K562 (cell line): ENCODE measurements around the gene STK4. TPM values are rescaled to one million over a fixed set of nuclear protein-coding genes. Genes with fewer than 3 reads are reported as not detected.

Experiments
- ATAC-seq: fragments of 200-7000 bp; cut with Tn5 transposase; 3 replicates; pipeline ENCODE4 v1.9.1; 2020; ENCODE audit warnings: moderate library complexity
- BruUV-seq: library from RNA; stranded (reverse); fragments of 400-500 nt; replicated peaks from 2 replicates; lab custom pipeline; 2021; lab: Mats Ljungman, UMichigan
- CTCF ChIA-PET: fragments of 300-600 bp; formaldehyde crosslinking; extraction: SDS; loops from one replicate; lab custom pipeline; 2021; ENCODE audit warnings: low intra/inter-chr PET ratio; lab: Yijun Ruan, JAX
- POLR2A ChIA-PET: fragments of 300-600, 350-650 bp; sonication (Branson Sonifier 250); formaldehyde crosslinking; extraction: SDS; loops from one replicate; lab custom pipeline; 2021; ENCODE audit warnings: antibody characterized with exemption, inconsistent platforms; lab: Yijun Ruan, JAX
- DNase-seq, 4 experiments: peaks; one replicate each; pipeline versions ENCODE4 v3.0.0 to v3.0.0-alpha.2; 2011 to 2018; ENCODE audit warnings: low spot score in 3 of 4, mixed read lengths in 3 of 4; ENCODE audit errors: extremely low read depth in 1 of 4
- FAIRE-seq: peaks from 2 replicates; lab custom pipeline; 2011; peaks lifted over from hg19 to GRCh38; lab: Jason Lieb, UNC
- H2AFZ ChIP-seq: 2 replicates; pipeline ENCODE4 v1.6.0; 2011; ENCODE audit warnings: low read depth, low read length, control low read depth, inconsistent platforms
- H3K27ac ChIP-seq: fragments of 200-600 bp; 3 replicates; pipeline ENCODE4 v1.8.0; 2011; ENCODE audit warnings: low read depth, mild to moderate bottlenecking, control low read depth, inconsistent platforms, low read length, moderate library complexity, mixed read lengths; ENCODE audit errors: extremely low read depth
- H3K27me3 ChIP-seq, 2 experiments: fragments of 300-600 bp in 1 of 2; 2 replicates in 1 of 2; 3 replicates in 1 of 2; pipeline versions ENCODE4 v1.6.0 to v1.8.0; 2011; ENCODE audit warnings: inconsistent platforms in 2 of 2, low read length in 2 of 2, mild to moderate bottlenecking in 1 of 2, mixed read lengths in 1 of 2, moderate library complexity in 1 of 2; ENCODE audit not compliant: control insufficient read depth in 2 of 2, insufficient read depth in 2 of 2
- H3K36me3 ChIP-seq: fragments of 300-600 bp; 3 replicates; pipeline ENCODE4 v1.8.0; 2011; ENCODE audit warnings: mild to moderate bottlenecking, low read length, inconsistent platforms; ENCODE audit not compliant: control insufficient read depth, insufficient read depth
- H3K4me1 ChIP-seq, 2 experiments: fragments of 200-600 bp in 1 of 2; replicated peaks in 1 of 2; 2 replicates in 1 of 2; 3 replicates in 1 of 2; pipeline versions ENCODE4 v1.5.1 to v1.8.0; 2011; ENCODE audit warnings: inconsistent platforms in 2 of 2, low read length in 2 of 2, mild to moderate bottlenecking in 1 of 2, mixed read lengths in 1 of 2, moderate library complexity in 1 of 2; ENCODE audit not compliant: control insufficient read depth in 2 of 2, insufficient read depth in 2 of 2
- H3K4me2 ChIP-seq: 2 replicates; pipeline ENCODE4 v1.6.1; 2011; ENCODE audit warnings: low read length, control low read depth, inconsistent platforms, mixed read lengths; ENCODE audit not compliant: insufficient read depth
- H3K4me3 ChIP-seq: fragments of 200-600 bp; sonication (generic), shearing (Covaris generic); 2 replicates; pipeline ENCODE4 v1.5.1; 2016; ENCODE audit warnings: control low read depth, inconsistent platforms
- H3K79me2 ChIP-seq: fragments of 200-600 bp; 3 replicates; pipeline ENCODE4 v1.8.0; 2011; ENCODE audit warnings: low read length, inconsistent platforms; ENCODE audit not compliant: control insufficient read depth, insufficient read depth
- H3K9ac ChIP-seq, 2 experiments: 2 replicates each; pipeline versions ENCODE4 v1.6.0 to v1.6.1; 2011; ENCODE audit warnings: low read depth in 2 of 2, low read length in 2 of 2, control low read depth in 1 of 2, inconsistent platforms in 1 of 2, mild to moderate bottlenecking in 1 of 2, mixed read lengths in 1 of 2; ENCODE audit not compliant: insufficient read depth in 1 of 2
- H3K9me1 ChIP-seq: one replicate; pipeline ENCODE4 v1.6.0; 2011; ENCODE audit warnings: inconsistent platforms, mild to moderate bottlenecking, low read length, moderate library complexity; ENCODE audit not compliant: control insufficient read depth, insufficient read depth
- H3K9me3 ChIP-seq: replicated peaks from 2 replicates; pipeline ENCODE4 v1.5.1; 2011; ENCODE audit warnings: low read depth, low read length, inconsistent platforms; ENCODE audit not compliant: control insufficient read depth, insufficient read depth
- H4K20me1 ChIP-seq: replicated peaks from 2 replicates; pipeline ENCODE4 v1.6.1; 2011; ENCODE audit warnings: low read length, inconsistent platforms, mixed read lengths; ENCODE audit not compliant: control insufficient read depth, insufficient read depth
- BRF1 ChIP-seq: IDR thresholded peaks from 3 replicates; pipeline ENCODE4 v1.6.1; 2011; ENCODE audit warnings: borderline replicate concordance, mild to moderate bottlenecking; ENCODE audit not compliant: insufficient read length; ENCODE audit errors: extremely low read depth
- CBX2 ChIP-seq: fragments of 200-600 bp; sonication (generic); IDR thresholded peaks from one replicate; pipeline ENCODE4 v1.6.1; 2012; ENCODE audit warnings: mild to moderate bottlenecking, low read length, inconsistent platforms; ENCODE audit not compliant: insufficient read depth, poor library complexity, severe bottlenecking
- DACH1 ChIP-seq: fragments of 450-650 bp; IDR thresholded peaks from 2 replicates; pipeline ENCODE4 v1.6.1; 2018; ENCODE audit not compliant: partially characterized antibody
- FOSL1 ChIP-seq: fragments of 200-800 bp; sonication (Bioruptor generic); conservative IDR thresholded peaks from 2 replicates; pipeline ENCODE4 v1.6.1; 2016; ENCODE audit warnings: missing genetic modification characterization, missing compliant biosample characterization
- LEF1 ChIP-seq: fragments of 450-650 bp; IDR thresholded peaks from 2 replicates; pipeline ENCODE4 v1.6.1; 2016; ENCODE audit warnings: mild to moderate bottlenecking
- MBD1 ChIP-seq: fragments of 250-450 bp; sonication (Bioruptor Pico); IDR thresholded peaks from 2 replicates; pipeline ENCODE4 v1.8.0; 2022; ENCODE audit warnings: inconsistent platforms
- MEF2A ChIP-seq: IDR thresholded peaks from 2 replicates; pipeline ENCODE4 v1.6.1; 2011; ENCODE audit warnings: low read depth, mild to moderate bottlenecking, low read length, moderate library complexity; ENCODE audit not compliant: control insufficient read depth
- MYC ChIP-seq, 2 experiments: fragments of 250-450 bp in 1 of 2; sonication (Bioruptor Pico) in 1 of 2; IDR thresholded peaks; 2 replicates each; pipeline versions ENCODE4 v1.5.1 to v1.6.1; 2012 to 2021; ENCODE audit warnings: low read depth in 2 of 2, borderline replicate concordance in 1 of 2, improper control_type of control experiment in 1 of 2, low read length in 1 of 2, mild to moderate bottlenecking in 1 of 2, moderate library complexity in 1 of 2
- NEUROD1 ChIP-seq: fragments of 150-350 bp; IDR thresholded peaks from 2 replicates; pipeline ENCODE4 v1.6.1; 2014; ENCODE audit warnings: borderline replicate concordance, low read length, low read depth; ENCODE audit not compliant: partially characterized antibody
- NFATC3 ChIP-seq: fragments of 450-650 bp; IDR thresholded peaks from 2 replicates; pipeline ENCODE4 v1.6.1; 2017; ENCODE audit warnings: mild to moderate bottlenecking
- RCOR1 ChIP-seq, 2 experiments: IDR thresholded peaks; 2 replicates each; pipeline ENCODE4 v1.6.1; 2012; ENCODE audit warnings: low read depth in 2 of 2, low read length in 2 of 2, borderline replicate concordance in 1 of 2, improper control_type of control experiment in 1 of 2
- TAF15 ChIP-seq: fragments of 200-400 bp; formaldehyde crosslinking; IDR thresholded peaks from 2 replicates; pipeline ENCODE4 v1.6.1; 2017; ENCODE audit warnings: mild to moderate bottlenecking, low read depth, low read length, moderate library complexity
- TCFL5 ChIP-seq: fragments of 250-450 bp; sonication (Bioruptor Pico); conservative IDR thresholded peaks from 2 replicates; pipeline ENCODE4 v1.6.1; 2021; ENCODE audit warnings: mild to moderate bottlenecking, moderate library complexity, matching md5 sums
- ZNF212 ChIP-seq: fragments of 450-650 bp; formaldehyde crosslinking; IDR thresholded peaks from 2 replicates; pipeline ENCODE4 v1.4.0; 2020; ENCODE audit warnings: mild to moderate bottlenecking
- ZNF232 ChIP-seq: sonication (generic); formaldehyde crosslinking; IDR thresholded peaks from 2 replicates; pipeline ENCODE4 v1.8.0; 2022; ENCODE audit warnings: mild to moderate bottlenecking, missing genetic modification reagents
- in situ Hi-C: fragments of 300-500 bp; cut with MboI; formaldehyde crosslinking; loops from 4 replicates; pipeline ENCODE4 v1.15.0; 2018; ENCODE audit warnings: inconsistent platforms, mixed read lengths
- intact Hi-C: fragments of 100-400 bp; cut with micrococcal nuclease; formaldehyde crosslinking; loops from 2 replicates; pipeline ENCODE4 v1.14.2; 2022
- polyA plus RNA-seq, 8 experiments: library from polyadenylated mRNA; depleted of rRNA in 4 of 8; stranded (reverse) in 5 of 8; unstranded in 3 of 8; fragments of >200 nt; fragmentation: Nextera tagmentation in 2 of 8; fragmentation: Illumina TruSeq in 1 of 8; extraction: Ambion mirVana in 2 of 8; extraction: Trizol in 1 of 8; gene quantifications; 2 replicates each; pipeline versions ENCODE4 v1.2.1 to v1.2.3, GENCODE V29; 2011 to 2014; ENCODE audit warnings: inconsistent platforms in 1 of 8, missing spikeins in 1 of 8
- total RNA-seq, 7 experiments: library from RNA; depleted of rRNA in 6 of 7; stranded (reverse); fragments of >200 nt in 6 of 7; fragmentation: Illumina TruSeq in 2 of 7; extraction: Trizol in 2 of 7; gene quantifications; 2 replicates each; pipeline versions ENCODE4 v1.2.1 to v1.2.3, GENCODE V29; 2011 to 2021; ENCODE audit warnings: low replicate concordance in 1 of 7
- TF ChIP-seq, protein P1 (sequence below): fragments of 450-650 bp; IDR thresholded peaks from 2 replicates; pipeline ENCODE4 v1.6.1; 2018; ENCODE audit not compliant: partially characterized antibody

The STK4 gene
- total and polyA plus RNA-seq, 9 of the 15 experiments (the other 6 are each of a cell fraction or from before 2014, with no cell fraction given): 11.9 to 30.6 (median 22.2) TPM

- intact Hi-C loops (loop anchor here (5.0 kb wide), 1 partner anchor 102 kb away; no protein-coding TSS in a partner anchor), in situ Hi-C loops (no loop called here)
- BruUV-seq: no TSS peak
- no peaks in the 10 kb centered on the region for H3K9me3 ChIP-seq
- H2AFZ ChIP-seq: no peak overlapping the region
- no peaks in the 10 kb centered on the region for H3K27me3 ChIP-seq
- POLR2A ChIA-PET: interaction anchor here (0.7 kb wide), 1 partner anchor 825 kb away, joined by 3 read pairs; no protein-coding TSS in a partner anchor
- no peak overlapping the region for H3K4me3 ChIP-seq
- no peaks in the 10 kb centered on the region for H3K9me1 ChIP-seq
- FAIRE-seq: no peak
- H3K4me2 ChIP-seq: no peak overlapping the region
- no peaks in the 10 kb centered on the region for H3K4me1 ChIP-seq
- CTCF ChIA-PET: interaction anchor here (0.8 to 2.3 kb wide), 3 partner anchors 85 to 280 kb away, joined by 4 to 19 read pairs (median 7); no protein-coding TSS in a partner anchor
- H4K20me1 ChIP-seq: 0 out of 2 replicates have a peak, but pooled peaks cover 3% of the 10 kb centered on the region
- H3K36me3 ChIP-seq: peaks cover 29% of the 10 kb centered on the region
- H3K27ac ChIP-seq: no peak overlapping the region
- H3K79me2 ChIP-seq: no peaks in the 10 kb centered on the region
- no peak for ATAC-seq
- H3K9ac ChIP-seq: no peak overlapping the region
- no peak for DNase-seq
- 0 out of 2 replicates have a peak, but pooled peaks have one; percentile 41 for TF ChIP-seq ZNF232 (CRISPR knock-in tag)
- no peak for TF ChIP-seq BRF1
- TF ChIP-seq, protein P1, sequence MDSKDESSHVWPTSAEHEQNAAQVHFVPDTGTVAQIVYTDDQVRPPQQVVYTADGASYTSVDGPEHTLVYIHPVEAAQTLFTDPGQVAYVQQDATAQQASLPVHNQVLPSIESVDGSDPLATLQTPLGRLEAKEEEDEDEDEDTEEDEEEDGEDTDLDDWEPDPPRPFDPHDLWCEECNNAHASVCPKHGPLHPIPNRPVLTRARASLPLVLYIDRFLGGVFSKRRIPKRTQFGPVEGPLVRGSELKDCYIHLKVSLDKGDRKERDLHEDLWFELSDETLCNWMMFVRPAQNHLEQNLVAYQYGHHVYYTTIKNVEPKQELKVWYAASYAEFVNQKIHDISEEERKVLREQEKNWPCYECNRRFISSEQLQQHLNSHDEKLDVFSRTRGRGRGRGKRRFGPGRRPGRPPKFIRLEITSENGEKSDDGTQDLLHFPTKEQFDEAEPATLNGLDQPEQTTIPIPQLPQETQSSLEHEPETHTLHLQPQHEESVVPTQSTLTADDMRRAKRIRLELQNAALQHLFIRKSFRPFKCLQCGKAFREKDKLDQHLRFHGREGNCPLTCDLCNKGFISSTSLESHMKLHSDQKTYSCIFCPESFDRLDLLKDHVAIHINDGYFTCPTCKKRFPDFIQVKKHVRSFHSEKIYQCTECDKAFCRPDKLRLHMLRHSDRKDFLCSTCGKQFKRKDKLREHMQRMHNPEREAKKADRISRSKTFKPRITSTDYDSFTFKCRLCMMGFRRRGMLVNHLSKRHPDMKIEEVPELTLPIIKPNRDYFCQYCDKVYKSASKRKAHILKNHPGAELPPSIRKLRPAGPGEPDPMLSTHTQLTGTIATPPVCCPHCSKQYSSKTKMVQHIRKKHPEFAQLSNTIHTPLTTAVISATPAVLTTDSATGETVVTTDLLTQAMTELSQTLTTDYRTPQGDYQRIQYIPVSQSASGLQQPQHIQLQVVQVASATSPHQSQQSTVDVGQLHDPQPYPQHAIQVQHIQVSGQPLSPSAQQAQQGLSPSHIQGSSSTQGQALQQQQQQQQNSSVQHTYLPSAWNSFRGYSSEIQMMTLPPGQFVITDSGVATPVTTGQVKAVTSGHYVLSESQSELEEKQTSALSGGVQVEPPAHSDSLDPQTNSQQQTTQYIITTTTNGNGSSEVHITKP: no peak
- TF ChIP-seq ZNF212: no peak
- TF ChIP-seq FOSL1: peak; percentile 17; the same call in 1 of the 2 replicates
- no peak for TF ChIP-seq TCFL5 (CRISPR knock-in tag)
- TF ChIP-seq NFATC3: no peak
- TF ChIP-seq CBX2: no peak
- no peak for TF ChIP-seq RCOR1 (IDR thresholded peaks at IDR 0.05; ENCODE audit: borderline replicate concordance in 1 of 2, low read depth in 2 of 2, low read length in 2 of 2)
- TF ChIP-seq NEUROD1: no peak
- no peak for TF ChIP-seq MBD1 (CRISPR knock-in tag)
- no peak for TF ChIP-seq TAF15
- peak; percentile 82 for TF ChIP-seq DACH1
- TF ChIP-seq LEF1: no peak
- TF ChIP-seq MYC (IDR thresholded peaks at IDR 0.05; ENCODE audit: low read depth, low read length): no peak
- TF ChIP-seq MYC (CRISPR knock-in tag; IDR thresholded peaks at IDR 0.05; ENCODE audit: borderline replicate concordance, low read depth): no peak
- TF ChIP-seq MEF2A: no peak
These were observed 44.1 kb downstream of the STK4 start for GRCh38 chr20:45010399-45010828.
